HG03066 (cell line): Measurements from ENCODE around the gene ADCY5.

Experiments used
- ATAC-seq: cut with Tn5 transposase; IDR thresholded peaks from one replicate; pipeline ENCODE4 v1.9.1; 2021; ENCODE audit warnings: low read depth; ENCODE audit not compliant: unreplicated experiment

Gene ADCY5

DNA sequence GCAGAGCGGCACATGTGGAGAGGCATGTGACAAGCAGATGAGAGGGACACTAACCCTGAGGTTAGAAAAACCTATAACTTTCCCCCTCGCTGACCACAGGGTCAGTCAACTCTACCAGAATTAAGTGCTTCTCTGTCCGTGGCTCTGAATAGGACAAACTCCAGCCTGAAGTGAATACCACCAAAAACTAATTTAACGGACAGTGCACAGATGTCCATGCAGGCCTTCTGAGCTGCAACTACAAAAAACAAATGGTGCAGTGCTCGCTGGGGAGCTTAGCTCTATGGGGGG, 59.3 kb downstream of the ADCY5 start:
- ATAC-seq, result no peak

DNA sequence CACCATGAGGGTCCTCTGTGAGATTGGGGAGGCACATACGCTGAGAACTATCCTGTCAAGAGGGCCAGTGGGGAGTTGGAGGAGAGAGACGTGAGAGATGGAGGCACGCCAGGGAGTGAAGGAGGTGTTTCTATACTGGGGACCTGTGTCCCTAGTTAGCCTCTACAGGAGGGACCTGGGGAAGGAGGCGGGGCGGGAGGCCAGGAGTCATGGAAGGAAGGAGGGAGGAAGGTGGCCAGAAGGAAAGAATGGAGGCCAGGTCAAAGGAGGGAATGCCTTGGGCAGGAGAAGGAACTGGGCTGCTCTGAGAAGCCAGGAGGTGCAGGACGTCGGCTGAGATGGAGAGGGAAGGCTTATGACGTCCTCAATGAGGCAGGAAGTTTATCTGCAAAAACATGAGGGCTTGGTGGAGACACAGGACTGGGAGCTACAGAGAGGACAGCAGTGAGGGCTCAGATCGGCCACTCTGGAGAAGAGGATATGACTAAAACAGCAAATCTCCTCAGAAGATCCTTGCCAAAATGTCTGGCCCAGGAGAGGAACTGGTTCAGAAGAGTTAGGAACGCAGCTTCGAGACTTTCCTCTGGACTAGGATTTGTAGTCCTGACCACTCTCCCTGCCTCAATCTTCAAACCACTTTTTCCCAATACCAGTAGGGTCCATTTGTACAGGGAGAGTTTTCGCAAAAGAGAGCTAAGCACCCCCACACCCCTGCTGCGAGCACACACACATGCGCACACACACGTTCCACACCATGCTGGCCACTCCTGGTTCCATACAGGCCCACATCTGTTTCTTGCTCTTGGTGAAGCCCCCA, 59.9 kb downstream of the ADCY5 start:
- no peak for ATAC-seq

DNA sequence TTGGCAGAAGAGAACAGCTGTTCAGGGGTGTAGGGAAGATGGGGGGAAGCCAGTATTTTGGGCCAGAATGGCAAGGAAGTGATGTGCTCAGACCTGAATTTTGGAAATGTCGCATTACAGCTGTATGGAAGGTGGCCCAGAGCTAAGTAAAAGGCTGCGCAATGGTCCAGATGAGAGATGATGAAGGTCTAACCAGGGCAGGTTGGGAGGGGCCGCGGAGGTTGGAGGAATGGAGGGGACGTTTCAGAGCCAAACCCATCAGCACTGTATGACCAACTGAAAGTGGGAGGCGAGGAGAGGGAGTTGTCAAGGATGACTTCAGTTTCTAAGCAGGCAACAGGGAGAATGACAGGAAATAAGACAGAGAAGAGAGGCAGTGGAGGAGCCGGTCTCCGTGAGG, 60.8 kb downstream of the ADCY5 start:
- no peak for ATAC-seq

DNA sequence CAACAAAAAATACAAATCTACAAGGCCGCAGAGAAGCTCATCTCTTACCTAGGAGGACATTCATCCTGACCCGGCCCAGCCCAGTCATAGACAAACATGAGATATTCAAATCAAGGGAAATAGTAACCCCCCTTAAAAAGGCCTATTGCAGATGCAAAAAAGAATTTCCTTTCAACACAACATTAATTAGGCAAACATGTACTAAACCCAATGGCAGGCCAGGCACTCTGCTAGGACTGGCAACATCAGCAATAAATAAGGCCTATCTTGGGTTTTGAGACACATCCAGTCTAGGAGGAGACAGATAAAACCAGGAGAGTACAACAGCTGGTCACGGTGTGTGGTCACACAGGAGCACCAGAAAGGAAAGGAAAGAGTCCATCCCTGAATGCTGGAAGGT, 61.4 kb downstream of the ADCY5 start:
- ATAC-seq, result no peak

DNA sequence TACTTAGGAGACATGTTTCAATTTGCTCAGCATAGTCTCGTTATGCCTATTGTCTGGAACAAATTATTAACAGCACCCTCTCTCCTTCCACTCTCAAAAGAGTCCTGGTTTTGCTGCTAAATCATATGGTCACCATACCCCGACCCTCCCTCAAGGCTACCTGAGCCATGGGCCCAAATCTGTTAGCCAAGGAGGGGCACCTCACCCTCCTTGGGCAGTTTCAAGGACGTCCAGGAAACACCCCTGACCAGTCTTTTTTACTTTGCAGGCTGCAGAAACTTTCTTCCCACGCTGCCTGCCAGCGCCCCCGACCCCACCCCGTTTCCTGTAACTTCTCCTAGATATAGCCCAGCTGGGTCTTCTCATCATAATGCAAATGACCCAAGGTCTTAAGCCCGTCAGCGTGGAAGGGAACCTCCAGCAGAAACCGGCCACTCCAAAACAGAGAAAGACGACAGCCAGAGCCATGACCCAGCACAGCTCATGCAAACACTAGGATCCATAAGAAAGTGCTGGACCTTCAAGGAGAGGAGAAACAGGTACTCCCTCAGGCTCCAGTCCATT, 62.3 kb downstream of the ADCY5 start:
- ATAC-seq, result no peak

DNA sequence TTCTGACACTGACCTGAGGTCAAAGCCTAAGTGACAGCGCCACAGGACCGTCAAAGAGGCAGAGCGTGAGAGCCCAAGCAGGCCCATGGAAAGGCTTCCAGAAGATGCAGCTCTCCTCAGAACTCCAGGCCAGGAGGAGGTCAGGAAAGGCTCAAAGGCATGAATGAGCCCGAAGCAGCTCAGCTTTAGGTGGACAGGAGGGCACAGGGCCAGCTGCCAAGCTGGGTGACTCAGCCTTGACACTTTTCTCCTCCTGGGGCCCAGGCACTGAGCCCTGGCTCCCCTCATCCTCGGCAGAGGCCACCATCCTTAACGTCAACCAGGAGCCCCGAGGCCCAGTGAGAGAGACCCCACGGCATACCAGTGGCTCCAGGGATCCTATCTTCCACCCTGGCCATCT, 62.9 kb downstream of the ADCY5 start:
- no peak for ATAC-seq

DNA sequence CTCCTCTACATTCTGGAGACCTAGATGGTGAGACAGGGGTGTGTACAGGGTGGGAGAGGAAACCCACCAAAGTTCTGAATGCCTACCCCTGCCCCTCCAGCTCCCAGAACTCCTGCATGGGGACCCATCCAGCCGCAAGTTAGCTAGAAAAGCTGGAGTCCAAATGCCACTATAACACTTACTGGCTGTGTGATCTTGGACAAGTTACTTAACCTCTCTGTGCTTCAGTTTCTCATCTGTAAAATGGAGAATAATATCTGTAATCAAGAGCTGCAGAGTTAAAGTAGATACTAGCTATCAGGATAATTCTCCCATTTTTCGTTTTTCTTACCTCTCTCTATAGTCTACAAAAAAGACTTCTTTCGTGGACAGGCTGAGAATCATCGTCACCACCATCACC, 63.4 kb downstream of the ADCY5 start:
- ATAC-seq, result no peak

DNA sequence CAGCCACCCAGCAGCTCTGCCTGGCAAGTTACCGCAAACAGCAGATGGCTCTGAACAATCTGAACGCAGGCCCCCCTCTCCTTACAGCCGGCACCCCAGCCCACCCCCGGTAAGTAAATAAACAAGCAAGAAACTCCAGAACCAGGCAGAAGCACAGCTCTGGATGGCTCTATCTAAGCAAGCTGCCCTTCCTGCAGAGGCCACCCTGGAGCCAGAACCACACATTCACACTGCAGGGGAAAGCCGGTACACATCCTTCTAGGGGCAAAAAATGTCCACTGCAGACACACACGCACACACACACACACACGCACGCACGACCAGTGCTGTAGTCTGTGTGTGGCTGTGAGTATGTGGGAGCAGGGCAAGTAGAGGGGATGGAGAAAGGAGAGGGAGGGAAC, 63.9 kb downstream of the ADCY5 start:
- no peak for ATAC-seq

DNA sequence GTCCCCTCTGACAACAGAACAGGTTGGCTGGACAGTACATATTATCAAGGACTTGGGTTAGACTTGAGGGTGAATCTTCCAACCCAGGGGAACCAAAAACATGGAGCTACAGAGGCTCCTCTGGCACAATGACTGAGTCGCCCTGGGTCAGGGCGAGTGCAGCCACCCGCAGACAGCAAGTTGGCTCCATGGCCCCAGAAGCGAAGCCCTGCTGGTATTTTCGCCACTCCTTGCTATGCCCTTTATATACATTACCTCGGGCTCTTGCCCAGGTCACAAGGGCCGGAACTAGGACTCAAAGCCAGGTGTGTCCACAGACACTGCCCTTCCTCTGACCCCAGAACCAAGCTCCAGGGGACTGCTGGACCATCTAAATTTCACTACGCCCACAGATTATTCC, 64.6 kb downstream of the ADCY5 start:
- ATAC-seq, result no peak

DNA sequence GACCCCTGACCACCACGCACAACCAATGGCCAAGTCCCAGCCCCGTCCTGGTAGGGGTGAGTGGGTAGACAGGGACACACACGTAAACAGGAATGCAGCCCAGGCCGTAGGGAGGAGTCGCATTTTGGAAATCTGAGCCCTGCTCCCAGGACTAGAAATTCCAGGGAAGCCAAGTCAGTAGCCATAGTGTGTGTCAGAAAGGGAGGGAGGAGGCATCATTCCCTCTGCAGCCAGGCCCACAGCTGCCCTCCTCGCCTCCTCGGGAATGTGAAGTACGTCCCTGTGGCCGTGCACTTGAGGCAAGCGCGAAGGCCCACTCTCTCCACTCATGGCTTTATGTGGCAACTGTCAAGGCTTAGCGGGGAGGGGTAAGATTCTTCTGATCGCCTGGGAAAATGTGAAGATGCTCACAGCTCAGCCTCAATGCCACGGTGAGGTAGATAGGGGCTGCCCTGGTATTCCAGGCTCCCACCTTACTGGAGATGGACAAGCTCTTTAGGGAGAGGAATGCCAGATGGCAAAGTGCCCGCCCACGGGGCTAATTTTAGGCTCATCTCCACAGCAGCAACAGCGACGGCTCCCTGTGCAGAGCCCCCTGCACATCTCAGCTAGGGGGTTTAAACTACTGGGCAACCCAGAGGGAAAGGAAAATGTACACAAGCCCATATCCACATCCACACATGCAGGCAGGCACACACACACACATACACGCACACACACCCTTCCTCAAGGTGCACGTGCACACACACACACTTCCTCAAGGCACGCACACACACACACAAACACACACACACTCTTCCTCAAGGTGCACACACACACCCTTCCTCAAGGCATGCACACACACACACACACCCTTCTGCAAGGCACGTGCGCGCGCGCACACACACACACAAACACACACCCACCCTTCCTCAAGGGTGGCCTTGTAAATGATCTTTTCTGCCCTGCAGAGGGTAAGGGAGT, 65.5 kb downstream of the ADCY5 start:
- ATAC-seq, result no peak

DNA sequence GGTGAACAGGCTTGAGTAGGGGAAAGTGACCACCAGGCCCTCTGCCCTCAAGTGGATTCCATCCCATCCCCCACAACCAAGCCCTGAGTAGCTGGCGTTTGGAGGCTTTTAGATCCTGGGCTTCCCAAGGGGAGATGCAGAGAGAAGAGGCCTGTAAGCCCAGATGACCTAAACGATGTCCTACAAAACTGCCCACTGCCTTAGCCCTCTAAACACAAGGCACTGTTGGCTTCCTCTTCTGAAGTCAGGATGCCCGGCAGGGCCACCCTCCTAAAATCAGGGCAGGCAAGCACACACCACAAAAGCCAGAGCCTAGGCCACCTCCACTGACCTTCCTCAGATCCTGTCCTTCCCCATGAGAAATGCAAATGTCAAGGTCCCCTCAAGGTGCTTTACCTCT, 68.6 kb downstream of the ADCY5 start:
- no peak for ATAC-seq

DNA sequence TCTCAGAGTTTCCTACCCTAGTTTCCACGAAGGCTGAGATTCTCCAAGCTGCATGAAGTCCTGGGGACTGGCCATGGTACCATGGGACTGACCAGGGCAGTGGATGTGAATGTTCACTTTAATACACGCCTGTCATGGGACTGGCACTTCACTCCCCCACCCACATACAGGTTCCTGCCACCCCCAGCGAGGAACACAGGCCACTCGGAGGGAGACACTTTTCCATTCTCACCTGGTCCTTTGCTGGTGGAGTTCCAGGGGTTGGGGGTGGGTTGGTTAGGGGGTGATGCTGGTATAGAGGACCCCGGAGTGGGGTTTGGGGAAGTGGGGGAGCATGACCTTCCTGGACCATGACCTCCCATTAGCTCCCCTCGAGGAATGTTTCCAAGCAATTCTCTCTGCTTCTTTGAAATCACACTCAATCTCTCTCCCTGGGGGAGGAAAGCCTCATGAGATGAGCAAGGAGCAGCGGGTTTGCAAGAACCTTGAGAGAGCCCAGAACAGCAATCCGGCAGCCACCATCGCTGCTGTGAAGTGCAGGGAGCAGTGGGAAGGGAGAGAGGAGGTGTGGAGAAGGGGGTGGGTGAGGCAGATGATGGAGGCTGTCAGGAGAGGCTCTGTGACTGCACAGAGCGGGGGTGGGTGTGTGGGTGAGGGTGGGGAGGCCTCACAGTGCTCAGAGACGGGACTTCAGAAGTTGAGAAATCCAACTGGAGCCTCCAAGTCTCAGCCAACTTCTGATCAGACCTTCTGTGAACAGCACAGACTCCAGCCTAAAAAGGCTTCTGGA, 69.7 kb downstream of the ADCY5 start:
- no peak for ATAC-seq

DNA sequence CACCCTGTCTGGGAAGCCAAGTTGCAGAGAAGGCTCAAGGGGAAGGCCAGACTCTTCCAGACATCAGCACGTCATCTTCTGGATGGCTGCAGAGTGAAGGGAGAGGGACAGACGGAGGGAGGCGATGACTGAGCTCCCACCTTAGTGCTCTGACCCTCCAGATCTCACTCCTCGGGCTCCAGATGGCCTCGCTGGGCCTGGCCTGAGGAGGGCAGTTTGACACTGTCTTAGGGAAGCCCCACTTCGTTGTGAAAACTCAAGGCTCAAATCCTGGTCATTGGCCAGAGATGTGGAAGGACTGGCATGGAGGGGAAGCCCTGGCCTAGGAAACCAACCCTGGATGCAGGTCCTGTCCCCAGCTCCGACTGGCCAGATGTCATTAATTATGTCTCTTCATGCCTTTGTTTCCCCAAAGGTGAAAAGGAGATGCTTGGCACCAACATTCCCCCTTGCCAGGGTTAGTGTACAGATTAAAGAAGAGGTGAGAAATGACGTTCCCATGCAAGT, 70.4 kb downstream of the ADCY5 start:
- ATAC-seq, result no peak

DNA sequence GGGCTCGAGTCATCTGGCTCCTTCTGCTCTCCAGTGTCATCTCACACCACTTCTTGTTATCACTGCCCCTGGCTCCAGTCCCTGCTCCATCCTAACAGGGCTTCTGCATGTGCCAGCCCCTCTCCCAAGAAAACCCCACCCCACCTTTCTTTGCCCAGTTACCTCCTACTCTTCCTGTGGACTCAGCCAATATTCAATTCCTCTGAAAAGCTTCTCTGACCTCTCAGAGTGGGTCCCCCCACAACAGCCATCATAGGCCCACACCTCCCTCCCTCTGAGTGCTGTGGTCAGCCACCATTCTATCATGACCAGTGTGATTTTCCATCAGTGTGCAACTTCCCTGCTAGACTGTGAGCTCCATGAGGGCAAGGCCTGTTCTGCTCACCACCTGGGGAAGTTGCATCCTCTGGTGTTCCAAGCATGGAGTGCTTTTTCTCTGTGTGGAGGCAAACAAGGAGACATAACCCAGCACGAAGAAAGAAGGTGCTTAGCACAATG, 71.6 kb downstream of the ADCY5 start:
- no peak for ATAC-seq

DNA sequence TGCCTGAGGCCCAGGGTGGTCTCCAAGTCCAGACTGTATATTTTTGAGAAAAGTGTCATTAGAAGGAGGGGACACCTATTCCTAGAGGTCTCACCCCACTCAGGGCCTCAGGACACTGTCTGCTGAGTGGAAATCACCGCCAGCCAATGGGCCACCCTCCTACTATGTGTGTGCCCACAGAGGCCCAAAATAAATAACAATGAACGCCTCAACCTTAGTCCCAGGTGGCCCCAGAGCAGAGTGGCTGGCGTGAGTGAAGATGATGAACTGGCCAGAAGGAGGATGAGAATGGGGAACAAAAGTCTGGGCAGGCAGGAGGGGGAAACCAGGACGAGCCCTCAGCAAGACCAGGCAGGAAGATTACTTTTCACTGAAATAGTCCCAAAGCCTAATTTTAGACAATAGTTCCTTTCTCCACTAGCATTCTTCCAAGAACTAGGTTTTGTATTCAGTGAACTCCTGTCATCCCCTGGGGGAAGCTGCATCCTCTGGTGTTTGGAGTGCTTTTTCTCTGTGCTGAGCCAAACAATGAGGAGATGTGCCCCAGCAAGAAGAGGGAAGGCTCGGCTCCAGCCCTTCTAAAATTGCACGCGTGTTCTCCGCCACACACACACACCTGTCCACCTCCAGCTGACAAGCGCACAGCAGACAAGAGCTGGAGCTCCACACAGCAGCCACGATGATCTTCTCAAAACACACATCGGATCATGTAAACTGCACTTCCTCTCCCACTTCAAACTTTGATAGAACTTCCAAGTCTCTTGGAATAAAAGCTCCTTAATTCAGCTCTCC, 72.2 kb downstream of the ADCY5 start:
- ATAC-seq, result no peak

DNA sequence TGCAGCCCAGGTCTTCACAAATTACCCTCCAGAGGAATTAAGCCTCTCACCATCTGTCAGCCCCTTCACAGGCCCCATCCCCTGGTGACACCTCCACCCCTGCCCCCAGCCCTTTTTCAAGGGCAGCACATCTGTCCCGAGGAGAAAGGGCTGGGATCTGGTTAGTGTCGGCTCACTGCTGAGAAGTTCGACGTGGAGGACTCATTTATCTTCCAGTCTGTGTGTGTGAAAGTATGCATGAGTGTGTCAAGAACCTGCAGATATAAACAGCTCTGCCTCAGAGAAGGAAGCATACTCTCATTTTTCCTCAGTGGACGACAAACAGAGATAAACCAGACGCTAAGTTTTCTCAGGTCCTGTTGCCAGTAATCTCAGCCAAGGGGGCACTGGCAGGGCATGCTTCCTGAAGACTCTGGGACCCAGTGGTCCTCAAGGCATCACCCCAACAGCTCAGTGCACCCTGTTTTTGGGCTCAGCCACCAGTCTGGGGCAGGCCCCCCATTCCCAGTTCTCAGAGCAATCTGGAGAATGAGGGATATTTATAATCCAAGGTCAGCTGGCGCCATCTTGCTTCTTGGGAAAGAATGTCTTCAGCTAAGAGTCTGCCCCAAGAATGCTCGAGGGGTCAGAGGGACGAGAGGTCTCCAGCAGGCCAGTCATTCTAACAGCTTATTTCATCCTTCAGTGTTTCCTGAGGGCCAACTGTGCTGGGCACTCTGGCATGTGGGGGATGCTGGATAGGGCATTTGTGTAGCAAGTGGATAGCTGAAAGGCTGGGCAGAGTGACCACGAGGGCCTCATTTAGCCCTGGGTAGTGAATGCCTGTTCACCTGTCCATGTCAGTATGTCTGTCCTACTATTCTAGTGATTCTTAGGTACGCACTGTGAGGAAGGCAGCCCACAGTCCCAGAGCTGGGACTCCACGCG, 73.6 kb downstream of the ADCY5 start:
- ATAC-seq, result no peak

DNA sequence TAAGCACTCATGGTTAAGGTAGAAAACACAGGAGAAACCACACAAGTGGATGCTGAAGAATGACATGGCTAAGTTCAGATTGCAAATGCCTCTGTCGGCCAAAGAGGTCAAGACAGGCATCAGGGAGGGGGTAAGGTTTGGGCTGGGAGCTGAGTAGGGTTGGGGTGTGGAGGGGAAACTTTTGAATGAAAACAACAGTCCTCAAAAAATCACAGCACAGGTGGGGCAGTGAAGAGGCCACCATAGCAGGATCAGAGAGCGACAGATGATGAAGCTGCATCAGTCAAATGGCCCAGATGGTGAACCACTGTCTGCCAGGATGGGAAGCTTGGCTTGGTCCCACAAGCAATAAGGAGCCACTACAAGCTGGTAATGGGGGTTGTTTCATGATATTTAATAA, 74.9 kb downstream of the ADCY5 start:
- no peak for ATAC-seq

DNA sequence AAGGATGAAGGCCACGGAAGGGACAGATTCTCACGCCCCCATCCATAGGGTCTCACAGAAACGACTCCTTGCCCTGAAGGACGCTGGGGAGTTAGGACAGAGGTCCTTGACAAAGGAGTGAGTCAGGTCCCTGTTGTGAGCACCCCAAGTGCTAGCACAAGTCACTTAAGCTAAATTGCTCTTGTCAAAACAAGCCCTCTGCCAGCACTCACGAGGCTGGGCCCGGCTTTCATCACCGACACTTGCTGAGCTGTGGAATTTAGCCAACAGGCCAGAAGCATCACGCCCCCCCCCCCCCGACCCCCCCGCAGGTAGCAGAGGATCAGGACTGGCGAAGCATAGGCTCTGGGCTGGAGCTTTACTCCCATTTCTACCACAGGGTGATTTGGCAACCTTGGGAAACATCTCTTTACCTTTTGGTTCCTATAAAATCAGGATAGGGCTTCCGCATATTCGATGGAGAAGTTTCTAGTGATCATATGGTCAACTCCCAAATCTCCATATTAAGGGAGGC, 75.4 kb downstream of the ADCY5 start:
- ATAC-seq, result no peak
